ENCODE data around the gene DNAJB13.
A peak's percentile ranks its signal among the peaks of the same experiment; 100 is the strongest.
"Not testable (repeated sequence)": the region's sequence is repeated elsewhere in the genome, so short reads cannot be mapped to it uniquely, and the experiment has no call there.

The DNAJB13 gene

DNA sequence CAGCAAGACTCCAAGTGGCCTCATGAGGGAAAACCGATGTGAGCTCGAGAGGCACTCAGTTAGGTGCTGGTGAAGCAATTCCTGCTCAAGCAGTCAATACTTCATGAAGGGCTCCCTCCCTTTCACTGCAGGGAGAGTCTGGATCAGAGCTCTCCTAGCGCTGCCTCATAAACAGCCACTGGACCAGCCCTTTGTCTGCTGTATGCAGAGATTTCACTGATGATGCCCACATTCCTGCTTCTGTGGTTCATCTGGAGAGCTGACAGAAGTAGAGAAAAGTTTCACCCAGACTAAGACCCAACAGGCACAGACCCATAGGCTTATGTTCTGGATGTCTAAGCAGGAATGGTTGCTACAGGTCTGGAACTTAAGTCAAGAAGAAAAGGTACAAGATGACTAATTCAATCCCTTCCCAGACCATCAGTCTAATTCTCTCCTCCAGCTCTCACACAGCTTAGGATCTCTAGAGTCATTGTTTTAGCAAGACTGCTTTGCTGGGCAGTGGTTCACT is 27.8 kb downstream of the DNAJB13 start:
- DNase-seq = no peak

DNA sequence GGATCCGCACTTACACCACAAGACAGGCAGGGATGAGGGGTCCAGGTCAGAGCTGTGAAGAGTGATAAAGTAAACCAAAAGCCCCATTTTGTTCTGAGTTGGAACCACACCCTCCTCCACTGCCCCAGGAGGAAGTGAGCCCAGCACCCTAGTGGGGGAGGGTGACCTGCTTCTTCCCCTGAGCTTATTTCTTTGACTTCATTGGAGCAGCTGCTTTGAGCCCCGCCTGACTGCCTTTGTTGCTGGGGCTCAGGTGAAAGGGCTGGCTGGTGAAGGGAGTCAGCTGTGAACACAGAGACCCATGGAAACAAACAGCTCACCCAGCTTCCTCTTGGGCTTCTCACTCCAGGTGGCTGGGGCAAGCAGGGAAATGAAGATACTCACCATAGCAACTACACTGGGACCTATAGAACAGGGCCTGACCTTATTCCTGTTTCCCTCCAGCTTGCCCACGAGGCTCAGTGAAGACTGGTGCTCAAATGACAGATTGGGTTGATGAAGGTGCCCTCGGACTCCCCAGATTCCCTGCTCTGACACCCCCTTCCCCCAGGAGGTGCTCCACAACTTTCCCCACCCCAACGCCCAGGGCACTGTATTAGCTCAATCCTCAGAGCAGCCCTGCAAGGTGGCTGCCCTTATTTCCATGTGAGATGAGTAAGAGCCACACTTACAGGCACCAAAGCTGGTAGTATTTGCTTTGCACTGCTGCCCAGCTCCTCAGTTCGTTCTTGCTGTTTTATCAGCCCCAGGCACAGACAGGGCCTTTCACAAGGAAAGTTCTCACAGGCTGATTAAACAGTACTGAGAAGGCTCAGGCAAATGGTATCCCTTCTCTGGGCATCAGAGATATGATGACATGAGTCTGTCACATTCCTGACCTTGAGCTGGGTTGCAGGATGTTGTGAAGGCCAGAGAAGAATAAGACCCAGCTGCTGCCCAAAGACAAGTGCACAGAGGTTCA is 29.5 kb downstream of the DNAJB13 start:
- no peak for DNase-seq

DNA sequence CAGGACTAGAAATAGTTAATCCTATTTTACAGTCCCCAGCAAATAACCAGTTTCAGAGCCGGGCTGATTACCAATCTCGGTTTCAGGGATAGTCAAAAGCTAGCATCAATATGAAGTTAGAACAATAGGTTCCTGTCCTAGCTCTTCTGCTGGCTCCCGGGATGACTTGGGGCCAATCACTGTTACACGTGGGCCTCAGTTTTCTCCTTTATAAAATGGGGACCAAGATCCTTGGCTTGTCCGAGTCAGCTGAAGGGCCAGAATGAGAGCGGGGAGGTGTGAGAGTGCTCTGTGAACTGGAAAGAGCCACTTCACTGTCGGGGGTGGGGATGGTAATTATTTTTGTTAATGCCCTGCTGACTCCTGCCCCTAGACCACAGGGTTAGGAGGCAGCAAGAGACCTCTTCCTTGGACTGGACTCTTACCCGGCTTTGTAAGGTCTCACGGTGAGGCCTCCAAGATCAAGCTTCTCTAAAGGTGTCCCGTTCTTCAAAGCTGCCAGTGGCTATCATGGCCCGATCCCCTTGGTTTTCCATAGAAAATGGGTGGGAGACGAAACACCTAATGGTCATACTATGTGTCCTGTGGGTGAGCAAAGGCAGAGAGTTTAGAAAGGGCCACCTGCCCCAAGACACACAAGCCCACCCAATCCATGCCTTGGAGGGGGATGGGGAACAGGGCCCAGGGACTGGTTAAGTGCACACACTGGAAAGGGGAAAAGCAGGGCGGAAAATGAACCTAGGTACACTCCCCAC is 30.4 kb downstream of the DNAJB13 start:
- DNase-seq = no peak

DNA sequence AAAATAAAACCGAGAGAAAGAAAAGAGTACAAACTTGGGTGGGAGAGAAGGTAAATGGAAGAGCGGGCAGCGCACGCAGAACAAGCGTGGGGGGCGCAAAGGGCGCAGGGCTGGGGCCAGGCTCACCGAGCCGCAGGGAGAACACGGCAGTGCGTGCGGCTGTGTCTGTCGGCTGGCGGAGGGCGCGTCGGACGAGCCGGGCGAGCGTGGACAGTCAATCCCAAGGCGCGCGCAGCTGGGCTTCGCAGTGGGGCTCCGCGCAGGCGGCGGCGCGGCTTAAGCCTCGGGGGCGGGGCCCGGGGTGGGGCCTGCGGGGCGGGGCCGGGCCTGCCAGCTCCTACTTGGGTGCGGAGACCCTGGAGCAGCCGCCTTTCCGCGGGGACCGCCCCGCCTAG is 31.8 kb downstream of the DNAJB13 start, which contains the start of gene UCP2:
Gene UCP2, minus strand, starts transcription at position 249 of the 395 bp plus-strand sequence. CDS start 4,465 bp downstream, outside the sequence.
- no peak for DNase-seq

DNA sequence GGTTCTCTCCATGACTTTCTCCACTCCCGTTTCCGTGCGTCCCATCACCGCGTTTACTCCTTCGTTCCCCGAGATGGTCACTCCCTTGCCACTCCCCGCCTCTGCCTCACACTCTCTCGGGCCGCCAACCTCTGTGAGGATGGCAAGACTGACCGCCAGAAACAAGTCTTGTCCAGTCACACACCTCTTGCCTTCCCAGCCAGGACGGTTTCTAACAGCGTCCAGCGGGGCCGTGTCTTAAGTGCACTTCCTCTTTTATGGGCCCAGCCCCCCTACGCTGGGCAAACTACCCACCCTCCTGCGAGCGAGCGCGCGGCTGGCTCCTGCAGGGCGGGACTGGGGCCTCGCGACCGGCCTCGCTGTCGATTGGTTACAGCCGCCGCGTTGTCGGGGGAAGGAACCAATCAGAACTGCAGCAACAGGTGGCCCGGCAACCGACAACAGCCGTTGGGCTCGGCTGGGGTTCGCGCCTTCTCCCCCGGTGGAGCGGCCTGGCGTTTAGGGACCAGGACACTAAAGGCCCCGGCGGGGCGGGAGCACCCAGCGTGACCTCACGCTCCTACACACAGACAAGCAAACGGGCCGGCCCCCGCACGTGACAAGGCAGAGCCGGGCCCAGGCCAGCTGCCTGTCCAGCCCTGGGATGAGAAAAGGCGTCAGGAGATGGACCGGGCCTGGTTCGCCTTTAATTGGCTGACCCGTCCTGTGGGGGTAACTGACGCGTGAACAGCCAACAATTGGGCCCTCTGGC is 32.3 kb downstream of the DNAJB13 start:
- peak; percentile 96 for DNase-seq

DNA sequence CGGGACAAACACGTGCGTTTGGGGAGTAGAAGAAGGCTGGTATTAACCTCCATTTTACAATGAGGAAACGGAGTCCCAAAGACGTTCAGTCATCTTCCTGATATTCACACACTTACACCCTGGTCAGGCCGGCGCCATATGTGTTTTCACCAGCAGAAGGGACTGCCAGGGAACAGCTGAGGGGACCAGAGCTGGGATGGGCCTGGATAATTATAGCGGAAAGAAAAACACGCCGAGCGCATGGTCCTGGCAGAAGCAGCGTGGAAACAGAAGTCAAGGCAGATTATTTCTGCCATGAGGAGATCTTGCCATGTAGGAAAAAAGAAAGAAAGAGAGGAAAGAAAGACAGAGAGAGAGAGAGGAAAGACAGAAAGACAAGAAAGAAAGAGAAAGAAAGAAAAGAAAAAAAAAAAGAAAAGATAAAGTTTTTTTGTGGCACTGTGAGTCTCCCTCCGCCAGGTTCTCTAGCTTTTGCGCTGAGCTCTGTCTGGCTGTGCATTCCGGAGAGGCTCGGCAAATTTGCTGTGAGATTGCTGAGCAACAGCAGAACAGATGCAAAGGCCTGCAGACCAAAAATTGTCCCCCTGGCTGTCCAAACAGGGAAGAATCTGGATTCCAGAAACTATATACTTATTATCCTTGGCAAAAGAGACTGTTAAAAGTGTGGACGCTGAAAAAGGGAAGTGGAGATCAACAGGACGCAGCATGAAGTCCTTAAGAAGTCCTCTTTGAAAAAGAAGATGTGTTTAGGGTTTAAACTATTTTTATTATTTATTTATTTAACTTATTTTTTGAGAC is 33.1 kb downstream of the DNAJB13 start:
- DNase-seq = no peak

DNA sequence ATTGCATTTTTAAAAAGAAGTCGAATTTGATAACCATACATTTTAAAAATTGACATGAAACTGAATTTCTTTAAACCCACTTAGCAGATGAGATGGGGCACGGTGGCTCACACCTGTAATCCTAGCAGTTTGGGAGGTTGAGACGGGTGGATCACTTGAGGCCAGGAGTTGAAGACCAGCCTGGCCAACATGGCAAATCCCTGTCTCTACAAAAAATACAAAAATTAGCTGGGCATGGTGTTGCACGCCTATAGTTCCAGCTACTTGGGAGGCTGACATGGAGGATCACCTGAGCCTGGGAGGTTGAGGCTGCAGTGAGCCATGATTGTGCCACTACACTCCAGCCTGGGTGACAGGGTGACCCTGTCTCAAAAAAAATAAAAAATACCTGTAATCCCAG is 34.8 kb downstream of the DNAJB13 start:
- not testable (repeated sequence) for DNase-seq

DNA sequence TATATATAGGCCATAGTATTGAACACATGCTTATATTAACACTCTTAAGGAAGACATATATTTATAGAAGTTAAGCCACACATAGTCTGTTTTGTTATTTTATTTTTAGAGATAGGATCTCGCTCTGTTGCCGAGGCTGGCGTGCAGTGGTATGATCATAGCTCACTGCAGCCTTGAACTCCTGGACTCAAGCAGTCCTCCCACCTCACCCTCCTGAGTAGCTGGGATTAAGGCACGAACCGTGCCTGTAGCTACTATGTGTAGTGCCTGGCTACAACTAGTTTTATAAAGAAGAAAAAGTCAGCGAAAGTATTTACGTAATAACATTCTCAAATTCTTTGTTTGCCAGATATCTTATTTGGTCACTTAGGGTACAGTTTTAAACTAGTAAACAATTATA is 37.4 kb downstream of the DNAJB13 start:
- DNase-seq = no peak

DNA sequence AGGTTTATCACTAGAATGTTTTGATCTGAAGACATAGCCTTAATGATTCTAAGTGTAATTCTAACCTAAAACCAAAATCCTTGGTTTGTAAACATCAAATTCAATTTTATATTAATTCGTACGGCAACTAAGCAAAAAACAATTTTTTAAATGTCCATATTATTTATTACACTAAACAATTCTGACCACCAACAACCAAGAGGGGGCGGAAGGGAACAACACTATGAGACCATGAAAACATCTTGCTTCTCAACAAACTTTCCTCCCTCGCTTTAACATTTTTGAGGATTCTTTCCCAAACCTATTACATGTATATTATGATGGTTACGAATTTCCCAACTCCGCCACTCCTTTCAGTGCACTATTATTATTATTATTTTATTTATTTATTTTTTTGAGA is 38.3 kb downstream of the DNAJB13 start:
- DNase-seq = no peak

DNA sequence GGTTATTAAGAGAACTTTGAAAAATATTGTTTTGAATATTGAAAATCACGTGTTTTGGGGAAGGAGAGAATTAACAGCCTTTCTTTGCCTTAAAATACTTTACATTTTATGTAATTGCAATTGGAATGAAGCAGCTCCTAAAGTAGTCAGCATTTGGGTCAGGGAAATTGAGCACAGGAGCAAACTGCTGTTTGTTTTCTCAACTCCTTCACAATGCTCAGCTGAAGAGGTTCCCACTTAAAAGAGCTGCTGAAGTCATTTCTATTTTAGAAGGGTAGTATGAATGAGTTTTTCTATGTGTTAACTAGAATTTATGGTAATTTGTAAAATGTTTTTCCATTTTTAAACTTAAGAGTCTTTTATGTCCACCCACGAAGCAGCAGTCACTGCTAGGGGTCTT is 39.9 kb downstream of the DNAJB13 start:
- no peak for DNase-seq

DNA sequence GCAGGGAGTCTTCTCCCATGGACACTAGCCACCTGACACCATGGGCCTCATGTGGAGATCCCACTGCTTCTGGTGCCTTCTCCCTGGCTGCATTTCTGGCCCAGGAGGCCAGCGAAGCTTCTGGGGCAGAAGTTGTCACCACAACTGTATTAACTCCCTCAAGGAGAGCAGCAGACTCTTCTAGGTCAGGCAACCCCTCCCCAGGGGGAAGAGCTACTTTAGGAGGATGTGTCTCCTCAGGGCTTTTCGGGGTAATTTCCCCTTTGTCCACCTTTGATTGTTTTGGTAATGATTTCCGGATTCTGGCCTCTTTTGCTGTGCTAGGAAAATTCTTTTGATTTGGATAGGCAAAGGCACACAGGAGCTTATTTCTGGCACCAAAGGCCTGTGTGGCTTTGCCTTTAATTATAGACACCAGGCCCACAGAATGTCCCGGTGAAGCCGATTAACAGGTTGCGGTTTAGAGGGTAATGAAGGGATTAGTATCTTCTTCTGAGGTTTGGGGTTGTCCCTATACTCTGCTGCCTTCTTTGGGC is 40.7 kb downstream of the DNAJB13 start:
- DNase-seq = no peak

DNA sequence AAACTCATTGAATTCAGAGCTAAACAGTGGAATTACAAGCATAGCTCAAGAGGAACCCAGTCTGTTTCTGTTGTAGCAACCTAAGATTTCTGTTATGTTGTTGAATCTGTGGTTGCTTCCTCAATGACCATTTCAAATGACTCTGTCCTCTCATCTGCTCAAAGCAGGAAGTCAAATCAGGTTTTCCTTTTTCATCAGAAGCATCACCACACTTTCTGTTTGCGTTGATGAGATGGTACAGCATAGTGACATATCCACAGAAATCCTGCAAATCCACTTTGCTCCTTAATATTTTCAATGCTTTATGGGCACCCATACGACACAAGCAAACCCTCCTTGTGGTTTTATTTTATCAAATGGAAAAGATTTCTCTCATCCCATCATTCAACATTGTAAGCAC is 44.4 kb downstream of the DNAJB13 start:
- no peak for DNase-seq

DNA sequence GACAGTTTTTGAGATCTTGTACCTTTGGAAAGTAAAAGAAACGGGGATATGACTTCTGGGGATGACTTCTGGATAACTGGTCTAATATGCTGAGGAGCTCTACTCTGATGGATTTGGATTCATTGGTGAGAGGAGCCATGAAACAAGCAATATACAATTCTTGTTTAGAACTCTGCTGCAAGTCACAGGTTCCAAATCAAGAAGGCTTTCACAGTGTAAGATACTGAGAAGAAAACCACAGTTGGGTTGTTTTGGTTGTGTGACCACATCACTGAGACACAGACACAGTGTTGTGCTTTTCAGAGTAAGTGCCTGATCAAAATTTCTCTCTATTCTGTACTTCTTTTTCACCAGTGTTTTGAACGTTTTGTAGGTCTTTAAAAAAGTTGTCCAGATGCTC is 44.9 kb downstream of the DNAJB13 start:
- DNase-seq = no peak

DNA sequence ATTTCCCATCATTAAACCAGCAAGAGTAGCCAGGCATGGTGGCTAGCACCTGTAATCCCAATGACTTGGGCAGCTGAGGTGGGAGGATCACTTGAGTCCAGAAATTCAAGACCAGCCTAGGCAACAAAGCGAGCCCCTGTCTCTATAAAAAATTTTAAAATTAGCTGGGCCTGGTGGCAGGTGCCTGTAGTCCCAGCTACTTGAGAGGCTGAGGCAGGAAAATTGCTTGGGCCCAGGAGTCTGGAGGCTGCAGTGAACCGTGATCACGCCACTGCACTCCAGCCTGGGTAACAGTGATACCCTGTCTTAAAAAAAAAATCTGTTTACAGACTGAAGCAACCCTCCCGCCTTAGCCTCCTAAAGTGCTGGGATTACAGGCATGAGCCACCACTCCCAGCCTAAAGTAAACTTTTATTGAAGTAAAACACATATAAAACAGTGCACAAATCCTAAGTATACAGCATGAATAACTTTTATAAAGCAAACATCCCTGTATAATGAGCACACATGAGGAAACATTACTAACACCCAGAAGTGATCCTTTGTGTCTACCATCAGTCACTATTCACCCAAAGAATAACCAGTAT is 45.4 kb downstream of the DNAJB13 start:
- no peak for DNase-seq

DNA sequence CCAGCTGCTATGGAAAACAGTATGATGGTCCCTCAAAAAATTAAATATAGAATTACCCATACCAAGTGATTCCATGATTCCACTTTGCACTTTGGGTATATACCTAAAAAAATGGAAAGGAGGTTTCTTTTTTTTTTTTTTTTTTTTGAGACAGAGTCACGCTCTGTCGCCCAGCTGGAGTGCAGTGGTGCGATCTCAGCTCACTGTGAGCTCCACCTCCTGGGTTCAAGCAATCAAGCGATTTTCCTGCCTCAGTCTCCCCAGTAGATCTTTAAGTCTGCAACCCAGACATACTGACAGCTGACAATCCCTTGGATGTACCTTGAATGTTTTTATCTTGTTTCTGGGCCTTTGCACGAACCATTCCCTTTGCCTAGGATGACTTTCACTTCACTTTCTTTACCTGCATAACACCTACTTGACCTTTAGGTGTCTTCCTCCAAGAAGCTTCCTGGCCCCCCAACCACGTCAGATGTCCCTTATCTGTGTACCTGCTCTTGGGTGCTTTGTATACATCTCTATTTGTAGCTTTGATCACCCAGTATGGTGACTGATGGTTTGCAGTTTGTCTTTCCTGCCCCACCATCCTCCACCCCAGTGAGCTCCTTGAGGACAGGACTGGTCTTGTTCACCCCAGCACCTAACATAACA is 46.4 kb downstream of the DNAJB13 start:
- no peak for DNase-seq

DNA sequence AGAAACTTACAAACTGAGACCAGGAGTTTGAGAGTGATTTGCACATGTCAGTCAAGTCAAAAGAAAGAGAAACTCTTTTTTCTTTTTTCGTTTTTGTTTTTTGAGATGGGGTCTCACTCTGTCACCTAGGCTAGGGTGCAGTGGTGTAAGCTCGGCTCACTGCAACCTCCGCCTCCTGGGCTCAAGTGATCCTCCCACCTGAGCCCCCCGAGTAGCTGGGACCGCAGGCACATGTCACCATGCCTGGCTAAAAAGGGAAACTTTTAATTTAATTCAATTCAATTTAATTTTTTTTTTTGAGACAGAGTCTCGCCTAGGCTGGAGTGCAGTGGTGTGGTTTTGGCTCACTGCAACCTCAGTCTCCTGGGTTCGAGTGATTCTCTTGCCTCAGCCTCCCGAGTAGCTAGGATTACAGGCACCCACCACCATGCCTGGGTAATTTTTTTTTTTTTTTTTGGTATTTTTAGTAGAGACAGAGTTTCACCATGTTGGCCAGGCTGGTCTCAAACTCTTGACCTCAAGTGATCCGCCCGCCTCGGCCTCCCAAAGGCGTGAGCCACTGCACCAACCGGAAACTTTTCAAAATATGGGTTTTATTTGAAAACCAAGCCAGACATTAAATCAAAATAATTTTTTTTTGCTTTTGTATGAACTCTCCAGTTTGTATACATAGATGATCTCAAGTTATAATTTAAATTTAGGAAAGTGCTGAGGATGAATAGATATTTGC is 48.2 kb downstream of the DNAJB13 start:
- no peak for DNase-seq

DNA sequence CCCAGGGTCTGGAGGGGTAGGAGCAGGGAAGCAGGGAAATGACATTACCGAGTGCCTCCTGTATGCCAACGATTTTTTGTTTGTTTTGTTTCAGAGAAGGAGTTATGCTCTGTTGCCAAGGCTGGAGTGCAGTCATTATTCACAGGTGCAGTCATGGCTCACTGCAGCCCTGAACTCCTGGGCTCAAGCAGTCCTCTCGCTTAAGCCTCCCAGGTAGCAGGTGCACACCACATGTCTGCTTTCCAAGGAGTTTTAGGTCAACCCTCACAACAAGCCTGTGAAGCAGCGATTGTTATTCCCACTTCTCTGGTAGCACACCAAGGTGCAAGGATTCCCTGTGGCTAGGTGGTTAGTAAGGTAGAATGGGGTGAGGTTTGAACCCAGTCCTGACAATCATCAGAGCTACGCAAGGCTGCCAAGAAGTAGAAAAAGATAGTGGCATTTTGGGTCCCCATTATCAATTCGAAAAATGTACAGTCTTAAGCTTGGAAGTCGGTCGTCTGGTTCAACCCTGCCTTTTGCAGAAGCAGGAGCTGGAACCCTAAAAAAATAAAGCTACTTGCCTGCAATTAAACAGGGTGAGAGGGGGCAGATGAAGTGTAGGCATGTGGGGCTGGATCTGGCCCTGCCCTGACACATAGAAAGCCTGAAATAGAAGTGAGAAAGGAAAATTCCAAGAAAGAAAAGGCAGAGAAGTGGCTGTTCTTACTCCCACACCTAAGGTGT is 48.9 kb downstream of the DNAJB13 start:
- DNase-seq = no peak

DNA sequence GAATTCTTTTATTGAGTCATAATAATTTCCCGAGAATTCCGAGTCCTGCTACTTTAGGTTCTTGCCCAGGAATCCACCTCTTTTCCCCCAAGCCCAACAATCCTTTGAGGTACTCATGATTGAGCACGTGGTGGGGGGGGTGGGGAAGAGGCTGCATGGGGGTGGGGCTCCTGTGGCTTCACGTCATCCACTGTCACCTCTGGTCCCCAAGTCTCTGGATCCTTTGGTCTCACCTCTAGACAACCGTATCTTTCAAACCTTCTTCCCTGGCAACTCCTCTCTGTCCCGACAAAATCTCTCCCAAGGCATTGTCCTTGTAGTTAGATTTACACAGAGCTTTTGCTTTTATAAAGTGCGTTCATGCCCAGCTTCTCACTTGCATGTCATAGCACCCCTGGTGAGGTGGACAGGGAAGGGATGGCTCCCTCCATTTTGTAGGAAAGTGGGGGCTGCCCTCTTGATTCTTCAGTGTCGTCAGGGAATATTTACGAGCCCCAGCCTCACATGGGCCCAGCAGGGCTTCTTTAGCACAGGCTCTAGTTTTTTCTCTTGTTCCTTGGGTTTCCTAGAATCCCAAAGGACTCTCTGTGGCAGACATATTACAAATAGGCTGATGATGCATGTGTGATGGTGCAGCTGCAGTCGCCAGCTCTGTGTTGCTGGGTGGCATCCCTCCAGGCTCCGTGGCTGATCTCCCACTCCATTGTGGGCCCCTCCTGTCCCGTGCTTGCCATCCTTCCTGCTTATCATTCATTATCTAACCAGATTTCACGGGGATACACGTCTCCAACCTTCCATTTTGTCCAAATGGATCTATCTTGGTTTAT is 49.7 kb downstream of the DNAJB13 start:
- DNase-seq = no peak

Data from NCI-H226 (cell line).